Measurements from ENCODE around the gene GNL2.

GRCh38 chr1:37553927-37554808 lies 41.6 kb downstream of the GNL2 start, which contains the start of gene SNIP1:
- TF ChIP-seq, protein P1, sequence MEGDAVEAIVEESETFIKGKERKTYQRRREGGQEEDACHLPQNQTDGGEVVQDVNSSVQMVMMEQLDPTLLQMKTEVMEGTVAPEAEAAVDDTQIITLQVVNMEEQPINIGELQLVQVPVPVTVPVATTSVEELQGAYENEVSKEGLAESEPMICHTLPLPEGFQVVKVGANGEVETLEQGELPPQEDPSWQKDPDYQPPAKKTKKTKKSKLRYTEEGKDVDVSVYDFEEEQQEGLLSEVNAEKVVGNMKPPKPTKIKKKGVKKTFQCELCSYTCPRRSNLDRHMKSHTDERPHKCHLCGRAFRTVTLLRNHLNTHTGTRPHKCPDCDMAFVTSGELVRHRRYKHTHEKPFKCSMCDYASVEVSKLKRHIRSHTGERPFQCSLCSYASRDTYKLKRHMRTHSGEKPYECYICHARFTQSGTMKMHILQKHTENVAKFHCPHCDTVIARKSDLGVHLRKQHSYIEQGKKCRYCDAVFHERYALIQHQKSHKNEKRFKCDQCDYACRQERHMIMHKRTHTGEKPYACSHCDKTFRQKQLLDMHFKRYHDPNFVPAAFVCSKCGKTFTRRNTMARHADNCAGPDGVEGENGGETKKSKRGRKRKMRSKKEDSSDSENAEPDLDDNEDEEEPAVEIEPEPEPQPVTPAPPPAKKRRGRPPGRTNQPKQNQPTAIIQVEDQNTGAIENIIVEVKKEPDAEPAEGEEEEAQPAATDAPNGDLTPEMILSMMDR (IDR thresholded peaks at IDR 0.05; ENCODE audit: low read depth, low read length) = no peak
- peak; percentile 71 for TF ChIP-seq POLR2A (IDR thresholded peaks at IDR 0.05; ENCODE audit: extremely low read depth, insufficient read length)
- TF ChIP-seq MAX (IDR thresholded peaks at IDR 0.05; ENCODE audit: low read depth, low read length) = peak; percentile 98
